Smooth muscle cell (in vitro differentiated cells): ENCODE results near the gene PRKAR2B. TPM values are rescaled to one million over a fixed set of nuclear protein-coding genes. Genes with fewer than 3 reads are reported as not detected.

Experiments used
- DNase-seq: peaks from one replicate; lab custom pipeline; 2025; ENCODE audit not compliant: unreplicated experiment; lab: John Stamatoyannopoulos, UW
- H2AFZ ChIP-seq: fragments of 200-600 bp; sonication (generic); 2 replicates; pipeline ENCODE4 v1.6.0; 2016; ENCODE audit warnings: antibody characterized with exemption, low read depth, mild to moderate bottlenecking
- H3F3A ChIP-seq: fragments of 200-600 bp; sonication (generic); 2 replicates; pipeline ENCODE4 v1.6.0; 2017; ENCODE audit warnings: antibody characterized with exemption, low read depth
- H3K27ac ChIP-seq: fragments of 200-600 bp; sonication (generic); 2 replicates; pipeline ENCODE4 v1.5.1; 2016; ENCODE audit warnings: low read depth, mild to moderate bottlenecking
- H3K27me3 ChIP-seq: fragments of 200-600 bp; sonication (generic); 2 replicates; pipeline ENCODE4 v1.6.1; 2016; ENCODE audit warnings: low read depth, mild to moderate bottlenecking
- H3K36me3 ChIP-seq: fragments of 200-600 bp; sonication (generic); 2 replicates; pipeline ENCODE4 v1.5.1; 2016; ENCODE audit warnings: low read depth
- H3K4me1 ChIP-seq: fragments of 200-600 bp; sonication (generic); 2 replicates; pipeline ENCODE4 v1.5.1; 2016; ENCODE audit warnings: low read depth
- H3K4me2 ChIP-seq: fragments of 200-600 bp; sonication (generic); 2 replicates; pipeline ENCODE4 v1.6.0; 2016; ENCODE audit warnings: mild to moderate bottlenecking
- H3K4me3 ChIP-seq: fragments of 200-600 bp; sonication (generic); 2 replicates; pipeline ENCODE4 v1.5.1; 2016; ENCODE audit warnings: mild to moderate bottlenecking
- H3K79me2 ChIP-seq: fragments of 200-600 bp; sonication (generic); 2 replicates; pipeline ENCODE4 v1.6.0; 2016; ENCODE audit warnings: low read depth, mild to moderate bottlenecking
- H3K9ac ChIP-seq: fragments of 200-600 bp; sonication (generic); 2 replicates; pipeline ENCODE4 v1.6.0; 2016; ENCODE audit warnings: low read depth
- H3K9me3 ChIP-seq: fragments of 200-600 bp; sonication (generic); replicated peaks from 2 replicates; pipeline ENCODE4 v1.5.1; 2016; ENCODE audit warnings: low read depth
- H4K20me1 ChIP-seq: fragments of 200-600 bp; sonication (generic); 2 replicates; pipeline ENCODE4 v1.6.0; 2016; ENCODE audit warnings: low read depth
- WGBS: methylation state at CpG from one replicate; pipeline ENCODE4 v1.1.7; 2016; ENCODE audit warnings: low lambda C conversion rate; 5-methylcytosine and 5-hydroxymethylcytosine counted together
- polyA plus RNA-seq: library from polyadenylated mRNA; unstranded; fragments of >200 nt; fragmentation: Nextera tagmentation; extraction: Ambion mirVana; gene quantifications from 2 replicates; pipeline ENCODE4 v1.2.1, GENCODE V29; 2016
- total RNA-seq: library from RNA; depleted of rRNA; stranded (reverse); fragments of >200 nt; gene quantifications from 2 replicates; pipeline ENCODE4 v1.2.3, GENCODE V29; 2014
- TF ChIP-seq, protein P1 (sequence below): fragments of 200-600 bp; sonication (generic); IDR thresholded peaks from 2 replicates; pipeline ENCODE4 v1.5.1; 2017; ENCODE audit warnings: borderline replicate concordance, mild to moderate bottlenecking, antibody characterized with exemption; ENCODE audit not compliant: insufficient read depth, poor library complexity, severe bottlenecking

Gene PRKAR2B
- total and polyA plus RNA-seq, 2 experiments from 2014 or later: 3.4 to 3.5 TPM

DNA sequence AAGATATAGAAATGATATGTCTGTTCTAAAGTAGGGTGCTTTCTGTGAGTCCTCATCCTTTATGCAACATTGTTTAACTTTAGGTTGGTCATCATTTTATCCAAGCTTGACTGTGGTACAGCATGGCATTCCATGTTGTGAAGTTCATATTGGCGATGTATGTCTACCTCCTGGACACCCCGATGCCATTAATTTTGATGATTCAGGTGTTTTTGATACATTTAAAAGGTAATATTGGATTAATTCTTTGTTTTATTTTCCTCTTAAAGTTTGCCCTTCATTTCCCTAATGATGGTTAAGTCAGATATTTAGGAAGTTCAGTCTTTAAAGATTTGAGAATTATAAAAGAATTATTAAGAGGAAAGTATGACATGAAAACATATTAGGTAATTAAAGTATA, 145.6 kb downstream of the PRKAR2B start:
- Histone ChIP-seq H3K9me3 (no peaks in the 10 kb centered on the region), H3K36me3 (peaks cover 37% of the 10 kb centered on the region), H3K4me1 (no peaks in the 10 kb centered on the region), H4K20me1 (peaks cover 19% of the 10 kb centered on the region), H3K4me3 (no peak overlapping the region), H3K27me3 (no peaks in the 10 kb centered on the region), H3K27ac (no peak overlapping the region), H2AFZ (no peak overlapping the region), H3F3A (no peaks in the 10 kb centered on the region), H3K4me2 (no peak overlapping the region), H3K79me2 (no peaks in the 10 kb centered on the region), H3K9ac (no peak overlapping the region)
- TF ChIP-seq, protein P1, sequence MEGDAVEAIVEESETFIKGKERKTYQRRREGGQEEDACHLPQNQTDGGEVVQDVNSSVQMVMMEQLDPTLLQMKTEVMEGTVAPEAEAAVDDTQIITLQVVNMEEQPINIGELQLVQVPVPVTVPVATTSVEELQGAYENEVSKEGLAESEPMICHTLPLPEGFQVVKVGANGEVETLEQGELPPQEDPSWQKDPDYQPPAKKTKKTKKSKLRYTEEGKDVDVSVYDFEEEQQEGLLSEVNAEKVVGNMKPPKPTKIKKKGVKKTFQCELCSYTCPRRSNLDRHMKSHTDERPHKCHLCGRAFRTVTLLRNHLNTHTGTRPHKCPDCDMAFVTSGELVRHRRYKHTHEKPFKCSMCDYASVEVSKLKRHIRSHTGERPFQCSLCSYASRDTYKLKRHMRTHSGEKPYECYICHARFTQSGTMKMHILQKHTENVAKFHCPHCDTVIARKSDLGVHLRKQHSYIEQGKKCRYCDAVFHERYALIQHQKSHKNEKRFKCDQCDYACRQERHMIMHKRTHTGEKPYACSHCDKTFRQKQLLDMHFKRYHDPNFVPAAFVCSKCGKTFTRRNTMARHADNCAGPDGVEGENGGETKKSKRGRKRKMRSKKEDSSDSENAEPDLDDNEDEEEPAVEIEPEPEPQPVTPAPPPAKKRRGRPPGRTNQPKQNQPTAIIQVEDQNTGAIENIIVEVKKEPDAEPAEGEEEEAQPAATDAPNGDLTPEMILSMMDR: no peak
- 99% methylated on average over 2 of the region's 2 CpGs for WGBS
- DNase-seq: no peak

GRCh38 chr7:107194052-107194451, 149.5 kb downstream of the PRKAR2B start:
- H3K4me3 ChIP-seq: no peak overlapping the region
- TF ChIP-seq, protein P1: peak; percentile 6
- no peak overlapping the region for H3K9ac ChIP-seq
- peaks cover 6% of the 10 kb centered on the region for H4K20me1 ChIP-seq
- no peaks in the 10 kb centered on the region for H3K79me2 ChIP-seq
- no peak overlapping the region for H3K4me2 ChIP-seq
- DNase-seq: no peak
- no peaks in the 10 kb centered on the region for H3F3A ChIP-seq
- H3K27ac ChIP-seq: no peak overlapping the region
- 97% methylated on average over 1 of the region's 1 CpG for WGBS
- no peak overlapping the region for H2AFZ ChIP-seq
- no peaks in the 10 kb centered on the region for H3K9me3 ChIP-seq
- no peaks in the 10 kb centered on the region for H3K27me3 ChIP-seq
- peaks cover 21% of the 10 kb centered on the region for H3K36me3 ChIP-seq
- H3K4me1 ChIP-seq: no peaks in the 10 kb centered on the region

- WGBS: 96% methylated on average over 10 of the region's 10 CpGs
- Histone ChIP-seq H3F3A (no peaks in the 10 kb centered on the region), H4K20me1 (no peaks in the 10 kb centered on the region), H3K4me2 (no peak overlapping the region), H3K4me1 (no peaks in the 10 kb centered on the region), H3K79me2 (no peaks in the 10 kb centered on the region), H3K9me3 (no peaks in the 10 kb centered on the region), H3K27me3 (no peaks in the 10 kb centered on the region), H2AFZ (no peak overlapping the region), H3K36me3 (peaks cover 4% of the 10 kb centered on the region), H3K4me3 (no peak overlapping the region), H3K9ac (no peak overlapping the region), H3K27ac (no peak overlapping the region)
- TF ChIP-seq, protein P1: no peak
- no peak for DNase-seq
These were observed 152.5 kb downstream of the PRKAR2B start for GRCh38 chr7:107196834-107197610.
